Testis (tissue), 5 donors: Measurements from ENCODE around the gene RXYLT1. TPM values are rescaled to one million over a fixed set of nuclear protein-coding genes. Genes with fewer than 3 reads are reported as not detected.
A peak's percentile ranks its signal among the peaks of the same experiment; 100 is the strongest.
"Not testable (repeated sequence)": the region's sequence is repeated elsewhere in the genome, so short reads cannot be mapped to it uniquely, and the experiment has no call there.

ENCODE experiments used
- DNase-seq: peaks from one replicate; pipeline ENCODE4 v3.0.0-alpha.2; 2019
- H3K27ac ChIP-seq, 2 donors: fragments of 200-600 bp; sonication (generic); one replicate each; pipeline ENCODE4 v1.5.1; 2019
- H3K27me3 ChIP-seq: fragments of 200-600 bp; sonication (generic); one replicate; pipeline ENCODE4 v1.5.1; 2019
- H3K36me3 ChIP-seq: fragments of 200-600 bp; sonication (generic); one replicate; pipeline ENCODE4 v1.5.1; 2017; ENCODE audit warnings: low read depth; ENCODE audit errors: missing control alignments
- H3K4me1 ChIP-seq: fragments of 200-600 bp; sonication (generic); one replicate; pipeline ENCODE4 v1.5.1; 2019
- H3K4me3 ChIP-seq, 2 donors: fragments of 200-600 bp; sonication (generic); one replicate each; pipeline ENCODE4 v1.5.1; 2017 to 2019
- H3K9me3 ChIP-seq: fragments of 200-600 bp; sonication (generic); one replicate; pipeline ENCODE4 v1.5.1; 2017
- CTCF ChIP-seq, 3 experiments: fragments of 450-650 bp in 2 of 3; fragments of 200-600 bp in 1 of 3; sonication (generic) in 1 of 3; IDR thresholded peaks; one replicate each; pipeline ENCODE4 v1.5.1; 2016 to 2019; ENCODE audit warnings: antibody characterized with exemption in 3 of 3, mild to moderate bottlenecking in 2 of 3, moderate library complexity in 1 of 3
- POLR2A ChIP-seq: fragments of 450-650 bp; IDR thresholded peaks from one replicate; pipeline ENCODE4 v1.6.1; 2017; ENCODE audit warnings: antibody characterized with exemption, mild to moderate bottlenecking, moderate library complexity
- WGBS, 2 donors: methylation state at CpG; one replicate each; pipeline ENCODE4 v1.1.5; 2018; 5-methylcytosine and 5-hydroxymethylcytosine counted together
- intact Hi-C: fragments of 100-400 bp; cut with DNase I; formaldehyde crosslinking; loops from one replicate; pipeline ENCODE4 v1.15.1; 2023; ENCODE audit warnings: low total_unique reads
- long read RNA-seq, 2 donors: transcript quantifications; one replicate each; lab custom pipeline, GENCODE V29; 2026
- polyA plus RNA-seq: library from polyadenylated mRNA; stranded (reverse); fragments of 350-450 nt; fragmentation: Illumina TruSeq; extraction: RNeasy Lipid Tissue Mini Kit (QIAGEN cat#74804); gene quantifications from one replicate; pipeline ENCODE4 v1.2.3, GENCODE V29; 2014; ENCODE audit warnings: low read depth, low replicate concordance; ENCODE audit not compliant: insufficient read depth
- total RNA-seq, 2 donors: library from RNA; depleted of rRNA; stranded (reverse); fragments of >200 nt; gene quantifications; one replicate each; pipeline ENCODE4 v1.2.3, GENCODE V29; 2016

RXYLT1 gene
- 10 to 100 TPM; 29.2 to 33.5 TPM for total RNA-seq
- 28.2 TPM for polyA plus RNA-seq
- long read RNA-seq, donor 1, full-length matches to known transcripts: 16 of 16 reads
- long read RNA-seq, donor 1, partial matches to known transcripts: 0 of 16 reads
- long read RNA-seq, donor 1, other reads (novel, unspliced or antisense): 0 of 16 reads
- long read RNA-seq, donor 2, full-length matches to known transcripts: 18 of 18 reads
- long read RNA-seq, donor 2, partial matches to known transcripts: 0 of 18 reads
- long read RNA-seq, donor 2, other reads (novel, unspliced or antisense): 0 of 18 reads

- WGBS, 2 donors: 0 to 1% methylated on average over 59 to 67 of the region's 86 CpGs
- no peak for TF ChIP-seq POLR2A
- TF ChIP-seq CTCF (IDR thresholded peaks at IDR 0.05): no peak
- intact Hi-C loops: no loop called here
These were observed at the start of gene RXYLT1 for GRCh38 chr12:63779498-63780481. TSS of gene RXYLT1 (plus strand) at chr12:63779909. CDS start at chr12:63779961, 52 bp downstream.

GRCh38 chr12:63732779-63733178 lies 46.9 kb upstream of the RXYLT1 start:
- H3K4me3 ChIP-seq, intact Hi-C loops, H3K4me1 ChIP-seq, H3K9me3 ChIP-seq, H3K27me3 ChIP-seq, DNase-seq, H3K27ac ChIP-seq, H3K36me3 ChIP-seq: not testable (repeated sequence)

More at GRCh38 chr12:63779498-63780481, at the start of gene RXYLT1:
- Histone ChIP-seq H3K4me3 (peak within 1 kb of the TSS; percentile 84 to 86), H3K36me3 (no peaks in the 10 kb centered on the region), H3K9me3 (no peaks in the 10 kb centered on the region), H3K27ac (peak within 1 kb of the TSS; percentile 83 to 94), H3K4me1 (peaks cover 4% of the 10 kb centered on the region), H3K27me3 (no peaks in the 10 kb centered on the region)
- DNase-seq: peak; percentile 91

DNA sequence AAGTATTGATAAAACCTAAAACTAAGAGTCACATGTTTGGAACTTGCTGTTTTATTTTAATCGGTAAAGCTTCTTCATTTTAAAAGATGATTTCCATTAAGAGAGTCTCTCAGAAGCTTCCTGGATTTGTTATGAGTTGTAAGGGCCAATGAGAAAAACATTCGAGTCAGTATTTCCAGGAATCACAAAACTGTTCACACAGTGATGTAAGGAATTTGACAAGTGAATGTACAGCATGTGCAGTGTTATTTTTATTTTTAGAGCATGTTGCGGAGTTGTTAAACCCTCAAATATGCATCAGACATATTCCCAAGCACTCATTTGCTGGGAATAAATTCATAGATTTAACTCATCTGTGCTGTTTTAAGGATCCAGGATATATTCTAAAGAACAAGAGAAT lies 46.1 kb upstream of the RXYLT1 start:
- not testable (repeated sequence) for H3K36me3 ChIP-seq

GRCh38 chr12:63740551-63740950 lies 39.2 kb upstream of the RXYLT1 start:
- H3K27ac ChIP-seq, H3K4me3 ChIP-seq, H3K4me1 ChIP-seq, DNase-seq, H3K9me3 ChIP-seq, intact Hi-C loops, H3K36me3 ChIP-seq, H3K27me3 ChIP-seq: not testable (repeated sequence)
- 100% methylated on average over 1 of the region's 2 CpGs for WGBS, 2 donors

More for the DNA sequence above, 46.1 kb upstream of the RXYLT1 start:
- WGBS, 2 donors: 68 to 74% methylated on average over 3 of the region's 3 CpGs
- DNase-seq, intact Hi-C loops, H3K9me3 ChIP-seq, H3K27ac ChIP-seq, H3K27me3 ChIP-seq, H3K4me3 ChIP-seq, H3K4me1 ChIP-seq: not testable (repeated sequence)

- H3K36me3 ChIP-seq, H3K4me1 ChIP-seq, H3K4me3 ChIP-seq, DNase-seq, H3K9me3 ChIP-seq, intact Hi-C loops, H3K27me3 ChIP-seq, H3K27ac ChIP-seq: not testable (repeated sequence)
- 93% methylated on average over 1 of the region's 1 CpG for WGBS, 2 donors
These were observed 38.3 kb upstream of the RXYLT1 start for GRCh38 chr12:63741431-63741830.

DNA sequence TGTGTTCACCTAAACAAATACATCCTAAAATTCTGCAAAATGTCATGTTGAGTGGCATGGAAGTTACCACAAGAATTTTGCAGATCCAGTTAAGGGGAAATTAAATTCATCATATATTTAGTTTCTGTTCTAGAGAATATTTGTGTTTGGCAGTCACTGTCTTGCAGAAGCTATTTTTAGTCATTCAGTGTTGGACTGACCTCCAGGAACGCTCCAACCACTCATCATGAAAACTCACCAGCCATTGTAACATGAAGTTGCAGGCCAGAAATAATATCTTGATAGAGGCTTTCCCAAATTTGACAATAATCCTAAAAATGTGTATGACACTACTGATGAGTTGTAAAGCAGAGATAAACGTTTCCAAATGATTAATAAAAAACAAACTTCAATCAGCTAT lies 35.6 kb upstream of the RXYLT1 start:
- not testable (repeated sequence) for H3K27me3 ChIP-seq

GRCh38 chr12:63746470-63746869 lies 33.2 kb upstream of the RXYLT1 start:
- not testable (repeated sequence) for H3K4me1 ChIP-seq

More for the DNA sequence above, 35.6 kb upstream of the RXYLT1 start:
- DNase-seq, intact Hi-C loops, H3K4me1 ChIP-seq, H3K4me3 ChIP-seq, H3K27ac ChIP-seq, H3K9me3 ChIP-seq, H3K36me3 ChIP-seq: not testable (repeated sequence)
- 33 to 42% methylated on average over 2 of the region's 2 CpGs for WGBS, 2 donors

DNA sequence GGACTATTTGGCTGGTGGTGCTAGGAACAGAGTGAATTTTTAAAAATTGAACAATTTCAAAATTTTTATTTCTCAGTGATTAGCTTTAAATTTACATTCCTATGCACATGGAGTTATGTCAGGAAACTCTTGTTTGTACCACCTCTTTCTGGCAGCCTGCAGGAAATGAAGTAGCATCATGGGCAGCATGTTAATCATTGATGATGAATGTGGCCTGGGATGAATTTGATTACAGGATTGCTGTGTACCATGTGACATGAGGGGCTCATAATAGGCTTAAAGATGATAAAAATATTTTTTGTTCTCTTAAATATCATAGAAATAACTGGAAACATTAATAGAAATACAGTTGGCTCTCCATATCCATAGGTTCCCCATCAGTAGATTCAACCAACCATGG lies 32.6 kb upstream of the RXYLT1 start:
- H3K9me3 ChIP-seq, H3K36me3 ChIP-seq, H3K4me1 ChIP-seq, intact Hi-C loops, H3K27me3 ChIP-seq, H3K4me3 ChIP-seq, DNase-seq, H3K27ac ChIP-seq: not testable (repeated sequence)

More at GRCh38 chr12:63746470-63746869, 33.2 kb upstream of the RXYLT1 start:
- 63 to 70% methylated on average over 7 to 11 of the region's 11 CpGs for WGBS, 2 donors
- DNase-seq, H3K27ac ChIP-seq, H3K27me3 ChIP-seq, H3K36me3 ChIP-seq, H3K4me3 ChIP-seq, H3K9me3 ChIP-seq, intact Hi-C loops: not testable (repeated sequence)
